Subcutaneous adipose tissue (tissue), 4 donors: ENCODE results near the gene OR6B1. TPM values are rescaled to one million over a fixed set of nuclear protein-coding genes. Genes with fewer than 3 reads are reported as not detected.

Experiments
- CTCF ChIP-seq: fragments of 450-650 bp; IDR thresholded peaks from one replicate; pipeline ENCODE4 v1.5.1; 2016; ENCODE audit warnings: low read depth, mild to moderate bottlenecking, control low read depth, antibody characterized with exemption, moderate library complexity
- total RNA-seq, 4 donors: library from RNA; depleted of rRNA; stranded (reverse); fragments of >200 nt; gene quantifications; one replicate each; pipeline ENCODE4 v1.1.0, GENCODE V29; 2016

OR6B1 gene
- total RNA-seq, 4 donors from 2014 or later: not detected

- TF ChIP-seq CTCF: no peak
These were observed 4.6 kb downstream of the OR6B1 start for GRCh38 chr7:144004703-144005102.

- no peak for TF ChIP-seq CTCF
These were observed 6.0 kb downstream of the OR6B1 start for GRCh38 chr7:144006029-144006691.

- no peak for TF ChIP-seq CTCF
These were observed 6.5 kb downstream of the OR6B1 start for GRCh38 chr7:144006692-144007042.

- TF ChIP-seq CTCF: no peak
These were observed 9.2 kb downstream of the OR6B1 start for GRCh38 chr7:144009361-144009760.

- TF ChIP-seq CTCF: no peak
These were observed 11.5 kb downstream of the OR6B1 start for GRCh38 chr7:144011458-144012230.

GRCh38 chr7:144018065-144018464 is 17.9 kb downstream of the OR6B1 start:
- TF ChIP-seq CTCF: no peak

DNA sequence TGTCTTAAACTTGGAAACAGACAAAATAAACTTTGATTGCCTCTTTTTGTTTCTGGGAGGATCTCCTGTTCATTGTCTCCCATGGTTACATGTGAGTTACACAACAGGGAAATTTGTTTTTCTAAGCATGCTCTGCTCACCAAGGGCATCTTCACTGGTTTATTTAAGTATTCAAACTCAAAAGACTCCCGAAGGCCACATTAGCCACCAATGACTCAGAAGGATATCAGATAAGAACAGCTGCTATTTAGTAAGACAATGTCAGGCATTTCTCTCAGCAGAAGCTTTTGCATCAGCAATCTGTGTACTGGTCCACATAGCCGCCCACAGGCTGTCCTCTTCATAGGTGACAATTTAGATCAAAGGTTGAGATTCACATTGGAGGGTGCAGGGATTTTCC is 19.3 kb downstream of the OR6B1 start:
- no peak for TF ChIP-seq CTCF
